HG02852 (cell line): Measurements from ENCODE around the gene ORMDL1.

Experiments
- ATAC-seq: cut with Tn5 transposase; IDR thresholded peaks from one replicate; pipeline ENCODE4 v1.9.1; 2021; ENCODE audit warnings: mild to moderate bottlenecking, moderate library complexity; ENCODE audit not compliant: unreplicated experiment

ORMDL1 gene

DNA sequence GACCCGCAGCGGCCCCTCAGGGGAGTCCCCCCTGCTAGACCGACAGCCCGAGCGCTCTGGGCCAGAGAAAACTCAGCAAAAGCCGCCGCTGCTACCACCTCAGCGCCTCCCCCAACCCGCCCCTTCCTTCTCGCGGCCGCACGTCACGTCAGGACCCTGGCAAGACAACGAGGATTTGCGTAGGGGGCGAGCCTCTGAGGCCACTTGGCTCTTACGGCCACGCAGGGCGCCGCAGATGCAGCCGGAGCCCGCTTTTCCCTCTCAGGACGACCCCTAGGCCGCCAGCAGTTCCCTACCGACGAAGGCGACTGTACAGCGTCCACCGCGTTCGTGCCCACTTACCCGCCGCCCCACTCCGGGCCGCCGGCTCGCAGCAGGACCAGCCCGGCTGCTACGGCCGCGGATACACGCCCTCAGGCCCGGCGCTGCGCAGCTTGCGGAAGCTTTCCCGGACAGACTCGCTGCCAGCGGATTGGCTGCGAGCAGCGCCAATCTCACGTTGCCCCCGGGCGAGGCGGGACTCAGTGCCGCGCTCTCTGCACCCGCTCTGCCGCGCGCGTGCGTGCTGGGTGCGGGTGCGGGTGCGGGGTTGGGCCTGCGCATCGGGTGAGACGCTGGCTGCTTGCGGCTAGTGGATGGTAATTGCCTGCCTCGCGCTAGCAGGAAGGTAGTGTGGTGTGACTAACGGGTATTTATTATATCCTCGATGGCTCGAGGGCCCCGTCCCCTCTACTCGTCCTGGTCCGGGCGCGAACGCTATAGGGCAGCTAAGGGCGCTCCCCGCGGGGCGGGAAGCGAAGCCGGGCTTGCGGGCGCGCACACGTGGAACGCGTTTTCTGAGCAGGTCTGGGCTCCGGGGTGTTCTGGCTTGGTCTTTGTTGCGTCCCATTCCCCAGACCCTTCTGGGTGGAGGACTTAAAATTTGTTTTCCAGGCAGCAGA lies at the start of gene ORMDL1, which contains the start of gene PMS1:
ORMDL1 (minus strand) TSS at position 413 of the 941 bp plus-strand sequence. CDS start 1,744 bp downstream, outside the sequence.
PMS1 (plus strand) TSS at position 524 of the 941 bp plus-strand sequence. CDS start 7,360 bp downstream, outside the sequence.
- ATAC-seq: peak; percentile 90

- ATAC-seq: no peak
Observed at GRCh38 chr2:189830510-189830909, 46.4 kb upstream of the ORMDL1 start.

DNA sequence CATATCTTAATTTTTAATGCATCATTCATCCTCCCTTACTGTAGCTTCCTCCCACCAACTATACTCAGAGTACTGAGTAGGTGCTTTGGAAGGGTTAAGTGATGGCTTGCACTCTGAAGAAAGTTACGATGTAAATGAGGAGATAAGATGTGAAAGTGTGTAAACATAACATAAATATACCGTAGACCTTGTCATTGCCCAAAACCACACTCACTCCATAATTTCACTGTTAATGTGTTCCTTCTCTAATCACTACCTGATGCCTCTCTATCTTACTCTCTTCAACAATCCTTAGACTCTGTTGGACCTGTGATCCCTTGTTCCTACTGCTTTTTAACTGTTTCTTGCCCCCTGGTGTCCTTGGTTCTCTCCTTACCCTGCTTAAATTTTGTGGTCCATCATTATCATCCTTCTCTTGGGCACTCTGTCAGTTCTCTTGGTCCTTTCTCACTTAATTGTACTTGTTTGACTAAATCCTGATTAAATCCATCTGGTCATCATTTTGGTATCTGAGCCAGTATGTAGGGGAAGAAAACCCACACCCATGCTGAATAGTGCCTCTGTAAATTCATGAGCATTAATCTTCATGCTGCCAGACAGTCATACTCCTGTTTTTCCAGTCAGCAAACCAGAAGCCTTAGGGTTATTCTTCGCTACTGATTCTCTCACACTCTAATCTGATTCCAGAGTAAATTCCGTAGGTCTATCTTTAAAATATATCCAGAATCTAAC lies 45.1 kb upstream of the ORMDL1 start:
- no peak for ATAC-seq

DNA sequence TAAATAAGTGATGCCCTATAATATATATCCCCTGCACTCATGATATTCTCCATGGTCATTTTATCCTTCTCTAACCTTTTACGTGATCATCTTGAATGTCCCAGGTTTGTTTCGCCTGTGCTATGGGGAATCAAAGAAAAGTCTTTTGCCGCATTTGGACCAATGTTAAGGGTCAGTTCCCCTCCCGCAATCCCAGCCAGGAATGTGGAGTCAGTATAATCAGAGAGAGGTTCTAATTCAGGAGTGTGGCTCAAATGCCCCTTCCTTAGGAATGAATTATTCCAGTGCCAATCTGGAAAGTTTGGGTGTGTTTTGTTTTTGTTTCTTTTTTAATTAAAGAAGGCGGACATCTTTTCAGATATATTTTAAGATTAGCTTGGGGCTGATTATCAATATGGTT lies 41.9 kb upstream of the ORMDL1 start:
- no peak for ATAC-seq

GRCh38 chr2:189824694-189825396 lies 40.7 kb upstream of the ORMDL1 start:
- ATAC-seq: no peak

DNA sequence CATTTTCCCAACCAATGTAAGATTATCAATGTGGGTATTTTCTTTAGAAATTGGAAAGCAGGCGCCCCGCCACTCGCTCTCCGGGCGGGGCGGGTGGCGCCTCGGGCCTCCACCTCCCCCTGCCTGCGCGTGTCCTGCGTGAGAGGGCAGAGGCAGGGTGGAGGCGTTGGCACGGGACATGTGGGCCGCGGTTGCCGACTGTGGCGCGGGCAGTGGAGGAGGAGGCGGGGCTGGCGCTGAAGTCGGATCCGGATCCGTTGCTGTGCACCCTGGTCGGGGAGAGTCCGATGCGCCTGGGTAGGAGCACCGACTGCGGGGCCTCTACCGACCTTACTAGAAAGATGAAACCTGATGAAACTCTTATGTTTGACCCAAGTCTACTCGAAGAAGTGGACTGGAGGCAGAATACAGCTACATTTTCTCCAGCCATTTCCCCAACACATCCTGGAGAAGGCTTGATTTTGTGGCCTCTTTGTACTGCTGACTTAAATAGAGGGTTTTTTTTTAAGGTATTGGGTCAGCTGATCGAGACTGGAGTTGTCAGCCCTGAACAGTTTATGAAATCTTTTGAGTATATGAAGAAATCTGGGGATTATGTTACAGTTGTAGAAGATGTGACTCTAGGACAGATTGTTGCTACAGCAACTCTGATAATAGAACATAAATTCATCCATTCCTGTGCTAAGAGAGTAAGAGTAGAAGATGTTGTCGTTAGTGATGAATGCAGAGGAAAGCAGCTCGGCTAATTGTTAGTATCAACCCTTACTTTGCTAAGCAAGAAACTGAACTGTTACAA lies 38.0 kb upstream of the ORMDL1 start:
- ATAC-seq: no peak

DNA sequence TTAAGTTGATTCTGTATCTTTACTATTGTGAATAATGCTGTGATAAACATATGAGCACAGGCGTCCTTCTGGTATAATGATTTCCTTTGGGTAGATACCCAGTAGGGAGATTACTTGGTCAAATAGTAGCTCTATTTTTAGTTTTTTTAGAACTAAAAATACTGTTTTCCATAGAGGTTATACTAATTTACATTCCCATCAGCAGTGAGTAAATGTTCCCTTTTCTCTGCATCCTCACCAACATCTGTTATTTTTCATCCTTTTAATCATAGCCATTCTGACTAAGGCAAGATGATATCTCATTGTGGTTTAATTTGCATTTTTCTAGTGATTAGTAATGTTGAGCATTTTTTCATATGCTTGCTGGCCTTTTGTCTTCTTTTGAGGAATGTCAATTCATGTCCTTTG lies 35.2 kb upstream of the ORMDL1 start:
- no peak for ATAC-seq

GRCh38 chr2:189818249-189819038 lies 34.3 kb upstream of the ORMDL1 start:
- no peak for ATAC-seq

DNA sequence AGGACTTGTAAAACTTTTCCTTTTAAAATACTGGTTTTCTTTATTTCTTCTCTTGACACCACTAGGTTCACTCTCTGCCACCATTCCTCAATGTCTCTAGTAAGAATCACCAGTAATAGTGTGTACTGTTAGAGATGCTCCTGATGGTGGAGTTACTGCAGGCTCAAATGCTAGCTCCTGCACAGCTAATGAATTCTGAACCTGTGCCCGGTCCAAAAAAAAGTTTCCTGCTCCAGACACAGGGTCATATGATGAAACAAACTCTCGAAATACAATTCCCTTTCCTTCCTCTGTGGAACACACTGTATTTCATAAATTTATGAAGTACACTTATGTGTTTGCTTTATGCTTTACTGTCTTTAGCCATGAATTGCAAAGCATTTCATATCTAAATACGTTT lies 19.3 kb upstream of the ORMDL1 start:
- no peak for ATAC-seq

GRCh38 chr2:189802396-189802912 lies 18.3 kb upstream of the ORMDL1 start:
- ATAC-seq: no peak

DNA sequence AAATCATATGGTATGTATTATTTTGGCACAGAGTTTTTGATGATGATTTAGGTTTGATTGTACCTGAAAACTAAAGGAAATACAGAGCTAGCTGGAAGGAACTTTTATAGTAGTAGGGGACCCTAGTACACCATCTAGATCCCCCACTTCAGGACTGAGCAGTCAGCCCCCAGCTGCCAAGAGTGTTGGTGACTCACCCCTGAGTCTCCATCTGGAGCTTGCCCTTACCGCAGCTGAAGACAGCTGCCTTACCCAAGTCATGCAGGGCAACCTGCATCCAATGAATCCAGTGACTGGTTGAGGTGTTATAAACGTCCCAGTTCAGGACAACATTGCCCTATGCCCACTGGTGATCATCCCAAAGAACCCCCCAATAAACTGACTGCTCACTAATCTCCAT lies 15.4 kb upstream of the ORMDL1 start:
- no peak for ATAC-seq

DNA sequence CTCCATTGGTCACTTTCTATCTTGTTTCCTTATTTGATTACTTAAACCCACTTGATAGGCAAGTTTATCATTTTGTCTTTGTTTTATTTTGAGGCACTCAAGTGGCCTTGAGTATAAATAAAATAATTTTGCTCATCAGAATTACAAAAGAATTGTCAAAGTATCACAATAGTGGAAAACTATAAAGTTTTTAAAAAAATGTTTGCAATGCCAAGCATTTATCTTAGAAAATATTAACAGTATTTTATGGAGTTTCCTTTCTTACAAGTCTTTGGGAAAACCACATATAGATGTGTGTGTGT lies 14.8 kb upstream of the ORMDL1 start:
- no peak for ATAC-seq

- ATAC-seq: peak; percentile 80
Observed at GRCh38 chr2:189798312-189799029, 14.3 kb upstream of the ORMDL1 start.

DNA sequence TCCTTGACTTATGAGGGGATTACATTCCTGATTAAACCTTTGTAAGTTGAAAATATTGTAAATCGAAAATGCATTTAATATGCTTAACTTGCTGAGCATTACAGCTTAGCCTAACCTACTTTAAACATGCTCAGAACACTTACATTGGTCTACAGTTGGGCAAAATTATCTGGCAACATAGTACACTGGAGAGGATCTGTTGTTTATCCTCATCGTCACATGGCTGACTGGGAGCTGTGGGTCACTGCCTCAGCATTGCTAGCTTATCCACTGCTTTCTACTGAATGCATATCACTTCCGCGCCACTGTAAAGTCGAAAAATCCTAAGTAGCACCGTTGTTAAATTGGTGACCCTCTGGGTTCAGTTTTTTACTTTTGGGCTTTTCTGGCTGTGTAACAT lies 13.8 kb upstream of the ORMDL1 start:
- no peak for ATAC-seq

GRCh38 chr2:189794310-189794709 lies 10.2 kb upstream of the ORMDL1 start:
- no peak for ATAC-seq

- no peak for ATAC-seq
Observed at GRCh38 chr2:189791338-189792042, 7.4 kb upstream of the ORMDL1 start.

- ATAC-seq: peak; percentile 9
Observed at GRCh38 chr2:189783451-189783926, 650 bp downstream of the ORMDL1 start.

- ATAC-seq: no peak
Observed at GRCh38 chr2:189782221-189782671, 1.9 kb downstream of the ORMDL1 start.
